Measurements from ENCODE around the gene XIRP1.

GRCh38 chr3:39213613-39214012 lies 21.2 kb upstream of the XIRP1 start:
- TF ChIP-seq CTCF (conservative IDR thresholded peaks at IDR 0.05; ENCODE audit: low read length) = no peak
- no peak for TF ChIP-seq EZH2phosphoT487 (IDR thresholded peaks at IDR 0.05; ENCODE audit: borderline replicate concordance)

All from Loucy (cell line).